Pancreas (tissue), 10 donors: Measurements from ENCODE around the gene HRC. TPM values are rescaled to one million over a fixed set of nuclear protein-coding genes. Genes with fewer than 3 reads are reported as not detected.

Source experiments
- ATAC-seq, 4 donors: fragments of 200-7000 bp; cut with Tn5 transposase; one replicate each; pipeline versions ENCODE4 v1.8.0 to v1.9.1; 2020; ENCODE audit warnings: mild to moderate bottlenecking in 4 of 4, moderate library complexity in 4 of 4
- DNase-seq, 6 donors: peaks; one replicate each; pipeline ENCODE4 v3.0.0-alpha.2; 2020
- FAIRE-seq: peaks from 2 replicates; lab custom pipeline; 2012; peaks lifted over from hg19 to GRCh38; lab: Jason Lieb, UNC
- H3K27ac ChIP-seq, 4 donors: fragments of 200-600 bp; sonication (generic); 1 replicate in 3 of 4; 2 replicates in 1 of 4; pipeline versions ENCODE4 v1.5.0 to v1.8.0; 2020
- H3K27me3 ChIP-seq, 4 donors: fragments of 200-600 bp; one replicate each; pipeline ENCODE4 v1.8.0; 2021
- H3K36me3 ChIP-seq, 3 donors: fragments of 200-600 bp; sonication (generic) in 1 of 3; one replicate each; pipeline versions ENCODE4 v1.5.0 to v1.8.0; 2020 to 2021
- H3K4me1 ChIP-seq, 3 donors: fragments of 200-600 bp; one replicate each; pipeline ENCODE4 v1.8.0; 2021
- H3K4me3 ChIP-seq, 4 donors: fragments of 200-600 bp; sonication (generic) in 2 of 4; one replicate each; pipeline versions ENCODE4 v1.5.0 to v1.8.0; 2020 to 2021
- H3K9me3 ChIP-seq, 4 donors: fragments of 200-600 bp; one replicate each; pipeline ENCODE4 v1.8.0; 2021
- CTCF ChIP-seq, 4 donors: fragments of 200-600 bp; sonication (generic) in 3 of 4; IDR thresholded peaks; one replicate each; pipeline versions ENCODE4 v1.5.0 to v1.8.0; 2021; ENCODE audit warnings: antibody characterized with exemption in 4 of 4
- WGBS, 2 donors: extraction: QIAGEN DNeasy Blood & Tissue Kit; methylation state at CpG; one replicate each; pipeline ENCODE4 v1.1.7; 2013; 5-methylcytosine and 5-hydroxymethylcytosine counted together
- intact Hi-C, 3 donors: fragments of 100-400 bp; cut with DNase I; formaldehyde crosslinking; loops; one replicate each; pipeline versions ENCODE4 v1.11.1 to v1.14.2; 2022
- polyA plus RNA-seq, 2 donors: library from polyadenylated mRNA; stranded (reverse); fragments of 200-250 nt; gene quantifications; one replicate each; pipeline ENCODE4 v1.2.3, GENCODE V29; 2013
- total RNA-seq, 6 donors: library from RNA; stranded (reverse); fragmentation: NEBNext Ultra II Directional in 4 of 6; extraction: Animal tissue kit (Norgen Biotek cat#: 25700) in 4 of 6; gene quantifications; one replicate each; pipeline versions ENCODE4 v1.2.1 to v1.2.4, GENCODE V29; 2021 to 2023
- donor health status: healthy with polysubstance abuse.
- donor health status: DM: no; HTN: no; CAD: no; lungs with moderate emphysema.
- donor health status: DM: no; HTN: no; CAD: no.
- donor health status: control.
- donor health status: control.
- donor health status: Bipolar disorder and iron deficiency.
- donor health status: DM: yes; HTN: yes; CAD: no.
- donor health status: DM: no; HTN: no; CAD: no.
- donor health status: DM: no; HTN: no; CAD: no.
- donor health status: DM: yes; HTN: yes; CAD: no.

HRC gene
- total and polyA plus RNA-seq, 8 donors = 0.09 to 0.79 (median 0.43) TPM; not detected in 1

DNA sequence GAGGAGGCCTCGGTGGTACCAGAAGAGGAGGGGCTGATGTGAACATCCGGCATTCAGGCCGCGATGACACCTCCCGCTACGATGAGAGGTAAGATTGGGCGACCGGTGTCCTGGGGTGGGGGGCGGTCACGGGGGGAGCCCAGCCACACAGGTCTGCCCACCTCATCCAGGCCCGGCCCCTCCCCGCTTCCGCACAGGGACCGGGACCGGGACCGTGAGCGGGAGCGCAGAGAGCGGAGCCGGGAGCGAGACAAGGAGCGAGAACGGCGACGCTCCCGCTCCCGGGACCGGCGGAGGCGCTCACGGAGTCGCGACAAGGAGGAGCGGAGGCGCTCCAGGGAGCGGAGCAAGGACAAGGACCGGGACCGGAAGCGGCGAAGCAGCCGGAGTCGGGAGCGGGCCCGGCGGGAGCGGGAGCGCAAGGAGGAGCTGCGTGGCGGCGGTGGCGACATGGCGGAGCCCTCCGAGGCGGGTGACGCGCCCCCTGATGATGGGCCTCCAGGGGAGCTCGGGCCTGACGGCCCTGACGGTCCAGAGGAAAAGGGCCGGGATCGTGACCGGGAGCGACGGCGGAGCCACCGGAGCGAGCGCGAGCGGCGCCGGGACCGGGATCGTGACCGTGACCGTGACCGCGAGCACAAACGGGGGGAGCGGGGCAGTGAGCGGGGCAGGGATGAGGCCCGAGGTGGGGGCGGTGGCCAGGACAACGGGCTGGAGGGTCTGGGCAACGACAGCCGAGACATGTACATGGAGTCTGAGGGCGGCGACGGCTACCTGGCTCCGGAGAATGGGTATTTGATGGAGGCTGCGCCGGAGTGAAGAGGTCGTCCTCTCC is 47.4 kb downstream of the HRC start:
- 95 to 96% methylated on average over 85 to 93 of the region's 93 CpGs for WGBS, 2 donors
- Histone ChIP-seq H3K9me3 (no peaks in the 10 kb centered on the region), H3K27ac (no peak overlapping the region), H3K27me3 (no peaks in the 10 kb centered on the region), H3K36me3 (peaks cover 0 to 48% (median 9%) of the 10 kb centered on the region in 3 donors), H3K4me1 (no peaks in the 10 kb centered on the region), H3K4me3 (no peak overlapping the region)
- ATAC-seq (peak in 1 of 4 donors; percentile 3), FAIRE-seq (no peak), DNase-seq (peak in 1 of 6 donors; percentile 40)
- no peak for TF ChIP-seq CTCF (IDR thresholded peaks at IDR 0.05)
- intact Hi-C loops = no loop called here

GRCh38 chr19:49106648-49107135 is 48.5 kb downstream of the HRC start:
- intact Hi-C loops = no loop called here
- Histone ChIP-seq H3K27ac (no peak overlapping the region), H3K36me3 (peaks cover 0 to 59% (median 19%) of the 10 kb centered on the region in 3 donors), H3K4me3 (no peak overlapping the region), H3K27me3 (no peaks in the 10 kb centered on the region), H3K9me3 (no peaks in the 10 kb centered on the region), H3K4me1 (no peaks in the 10 kb centered on the region)
- 54 to 60% methylated on average over 12 of the region's 12 CpGs for WGBS, 2 donors
- FAIRE-seq (no peak), ATAC-seq (peak; percentile 46 to 69 (median 60)), DNase-seq (peak in 3 of 6 donors; percentile 58 to 85 (median 67))
- peak; percentile 54 to 78 (median 65) for TF ChIP-seq CTCF (IDR thresholded peaks at IDR 0.05)

DNA sequence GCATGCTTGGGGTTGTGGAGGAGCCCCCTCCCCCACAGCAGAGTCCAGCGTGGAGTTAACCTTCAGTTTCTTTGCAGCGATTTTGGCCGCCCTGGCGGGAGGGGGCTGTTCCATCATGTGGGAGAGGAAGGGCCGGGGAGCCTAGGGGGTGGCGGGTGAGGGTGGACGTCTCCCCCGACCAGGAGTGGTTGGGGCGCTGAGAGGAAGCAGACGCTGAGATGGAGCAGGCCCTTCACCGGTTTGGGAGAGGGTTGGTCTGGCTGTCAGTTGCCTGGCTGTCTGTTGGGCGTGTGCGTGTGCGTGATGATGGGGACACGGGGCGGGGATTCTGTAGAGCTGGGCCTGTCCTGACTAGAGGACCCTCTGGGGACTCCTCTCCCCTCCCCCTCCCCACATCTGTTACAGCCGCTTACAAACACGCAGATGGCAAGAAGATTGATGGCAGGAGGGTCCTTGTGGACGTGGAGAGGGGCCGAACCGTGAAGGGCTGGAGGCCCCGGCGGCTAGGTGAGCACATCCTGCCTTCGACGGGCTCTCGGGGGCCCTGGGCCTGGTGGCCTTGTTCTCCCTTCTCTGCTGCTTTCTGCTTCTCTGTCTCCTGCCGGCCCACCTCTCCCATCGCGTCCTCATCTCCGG is 50.8 kb downstream of the HRC start:
- DNase-seq = no peak
- intact Hi-C loops = loop anchor here in 1 of 3 donors (5.0 kb wide), 1 partner anchor 93 kb away; no protein-coding TSS in a partner anchor

DNA sequence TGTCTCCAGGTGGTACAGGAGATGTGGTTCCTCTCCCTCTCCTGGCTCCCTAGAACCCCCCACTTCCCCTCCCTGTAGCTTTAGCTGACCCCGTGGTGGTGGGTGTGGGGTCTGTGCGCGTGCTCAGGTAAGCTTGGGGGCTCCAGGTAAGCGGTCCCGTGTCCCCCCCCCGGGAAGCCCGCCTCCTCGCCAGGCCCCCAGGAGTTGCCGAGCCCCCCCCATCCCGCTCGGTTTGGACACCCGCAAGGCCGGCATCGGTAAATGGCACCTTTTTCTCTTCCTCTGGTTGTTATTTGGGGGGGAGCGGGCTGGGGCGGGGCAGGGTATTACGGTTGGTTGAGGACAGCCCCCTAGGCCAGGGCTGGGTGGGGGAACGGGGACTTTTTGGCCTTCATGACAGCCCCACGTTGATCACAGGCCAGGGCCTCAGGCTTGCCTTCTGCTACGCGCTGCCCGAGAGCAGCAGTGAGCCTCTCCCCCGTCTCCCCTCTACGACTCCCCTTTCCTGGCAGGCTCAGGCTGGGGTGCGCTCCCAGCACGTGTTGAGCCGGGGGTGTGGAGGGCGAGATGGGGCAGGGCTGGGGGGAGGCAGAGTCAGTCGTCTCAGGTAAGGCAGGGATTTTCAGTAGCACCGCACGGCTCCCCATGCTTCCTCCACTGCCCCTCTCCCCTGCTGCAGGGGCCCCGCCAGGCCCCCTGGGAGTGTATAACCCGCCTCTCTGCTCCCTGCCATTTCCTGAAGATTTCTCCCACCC is 51.7 kb downstream of the HRC start:
- Histone ChIP-seq H3K4me1 (no peaks in the 10 kb centered on the region), H3K4me3 (no peak overlapping the region), H3K36me3 (peaks cover 3 to 80% (median 27%) of the 10 kb centered on the region in 3 donors), H3K27ac (no peak overlapping the region), H3K9me3 (no peaks in the 10 kb centered on the region), H3K27me3 (no peaks in the 10 kb centered on the region)
- FAIRE-seq (no peak), ATAC-seq (no peak), DNase-seq (no peak)
- WGBS, 2 donors = 88 to 92% methylated on average over 30 to 33 of the region's 33 CpGs
- TF ChIP-seq CTCF (IDR thresholded peaks at IDR 0.05) = no peak
- intact Hi-C loops = loop anchor here in 1 of 3 donors (5.0 kb wide), 1 partner anchor 94 kb away; no protein-coding TSS in a partner anchor

More for the DNA sequence above, 50.8 kb downstream of the HRC start:
- H3K27ac ChIP-seq = no peak overlapping the region
- ATAC-seq (no peak), FAIRE-seq (no peak)
- H3K27me3 ChIP-seq = no peaks in the 10 kb centered on the region
- H3K9me3 ChIP-seq = no peaks in the 10 kb centered on the region
- no peaks in the 10 kb centered on the region for H3K4me1 ChIP-seq
- WGBS, 2 donors = 85 to 89% methylated on average over 30 of the region's 30 CpGs
- TF ChIP-seq CTCF (IDR thresholded peaks at IDR 0.05) = no peak
- H3K4me3 ChIP-seq = no peak overlapping the region
- H3K36me3 ChIP-seq = peaks cover 0 to 79% (median 25%) of the 10 kb centered on the region in 3 donors
